Measurements from ENCODE around the gene SNX24. TPM values are rescaled to one million over a fixed set of nuclear protein-coding genes. Genes with fewer than 3 reads are reported as not detected.

The SNX24 gene
- total RNA-seq, 1 donor from 2014 or later, result 14.0 TPM

DNA sequence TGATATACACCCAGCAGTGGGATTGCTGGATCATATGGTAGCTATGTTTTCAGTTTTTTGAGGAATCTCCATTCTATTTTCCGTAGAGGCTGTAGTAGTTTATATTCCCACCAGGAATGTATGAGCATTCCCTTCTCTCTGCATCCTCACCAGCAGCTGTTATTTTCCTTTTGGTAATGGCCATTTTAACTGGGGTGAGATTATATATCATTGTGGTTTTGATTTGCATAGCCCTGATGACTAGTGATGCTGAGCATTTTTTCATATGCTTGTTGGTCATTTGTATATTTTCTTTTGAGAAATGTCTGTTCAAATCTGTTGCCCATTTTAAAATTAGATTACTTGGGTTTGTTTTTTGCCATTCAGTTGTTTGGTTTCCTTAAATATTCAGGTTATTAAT is 202.3 kb downstream of the SNX24 start:
- intact Hi-C loops (cut with DNase I), result no loop called here
- no peak for DNase-seq (ENCODE audit: low spot score)

DNA sequence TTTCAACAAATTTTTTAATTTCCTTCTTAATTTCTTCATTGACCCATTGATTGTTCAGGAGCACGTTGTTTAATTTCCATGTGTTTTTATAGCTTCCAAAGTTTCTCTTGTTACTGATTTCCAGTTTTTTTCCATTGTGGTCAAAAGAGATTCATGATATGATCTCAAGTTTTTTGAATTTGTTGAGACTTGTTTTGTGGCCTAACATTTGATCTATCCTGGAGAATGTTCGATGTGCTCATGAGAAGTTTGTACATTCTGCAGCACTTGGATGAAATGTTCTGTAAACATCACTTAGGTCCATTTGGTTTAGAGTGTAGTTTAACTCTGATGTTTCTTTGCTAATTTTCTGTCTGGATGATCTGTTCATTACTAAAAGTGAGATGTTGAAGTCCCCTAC is 205.8 kb downstream of the SNX24 start:
- intact Hi-C loops (cut with DNase I), result no loop called here
- DNase-seq (ENCODE audit: low spot score), result no peak

Other genes with a start within 250 kb of the SNX24 start
- 28.8 TPM for gene SNX2, start 70.5 kb upstream of the SNX24 start, total RNA-seq
- gene PPIC, start 191.1 kb downstream of the SNX24 start, total RNA-seq, result 40.0 TPM
- gene PRDM6, start 243.6 kb downstream of the SNX24 start, total RNA-seq, result 1.6 TPM

Data from cardiac septum (tissue), 1 donor.